BE2C (cell line): ENCODE results near the gene KIFC3.
A peak's percentile ranks its signal among the peaks of the same experiment; 100 is the strongest.

ENCODE experiments used
- DNase-seq: peaks from one replicate; pipeline ENCODE4 v3.0.0-alpha.2; 2020
- H3K27me3 ChIP-seq: fragments of 250-450 bp; sonication (Bioruptor Pico); 2 replicates; pipeline ENCODE4 v1.5.1; 2020; ENCODE audit warnings: mild to moderate bottlenecking
- H3K36me3 ChIP-seq: fragments of 250-450 bp; sonication (Bioruptor Pico); 2 replicates; pipeline ENCODE4 v1.5.1; 2020; ENCODE audit warnings: mild to moderate bottlenecking
- H3K4me1 ChIP-seq: fragments of 250-450 bp; sonication (Bioruptor Pico); 2 replicates; pipeline ENCODE4 v1.5.1; 2020
- H3K4me3 ChIP-seq: 2 replicates; pipeline ENCODE4 v1.5.1; 2011; ENCODE audit warnings: low read depth, low read length
- H3K9me3 ChIP-seq: fragments of 250-450 bp; sonication (Bioruptor Pico); 2 replicates; pipeline ENCODE4 v1.5.1; 2020
- CTCF ChIP-seq: IDR thresholded peaks from 2 replicates; pipeline ENCODE4 v1.5.1; 2012; ENCODE audit warnings: mild to moderate bottlenecking, low read depth, low read length

Gene KIFC3

GRCh38 chr16:57724531-57724930 is 77.8 kb downstream of the KIFC3 start:
- Histone ChIP-seq H3K4me1 (peaks cover 8% of the 10 kb centered on the region), H3K36me3 (no peaks in the 10 kb centered on the region)

GRCh38 chr16:57723170-57723569 is 79.1 kb downstream of the KIFC3 start:
- no peak for TF ChIP-seq CTCF
- Histone ChIP-seq H3K4me3 (no peak overlapping the region), H3K36me3 (no peaks in the 10 kb centered on the region), H3K9me3 (no peaks in the 10 kb centered on the region), H3K4me1 (peaks cover 8% of the 10 kb centered on the region), H3K27me3 (no peaks in the 10 kb centered on the region)
- no peak for DNase-seq

More at GRCh38 chr16:57724531-57724930, 77.8 kb downstream of the KIFC3 start:
- Histone ChIP-seq H3K9me3 (no peaks in the 10 kb centered on the region), H3K27me3 (no peaks in the 10 kb centered on the region), H3K4me3 (no peak overlapping the region)
- TF ChIP-seq CTCF, result no peak
- DNase-seq, result no peak

DNA sequence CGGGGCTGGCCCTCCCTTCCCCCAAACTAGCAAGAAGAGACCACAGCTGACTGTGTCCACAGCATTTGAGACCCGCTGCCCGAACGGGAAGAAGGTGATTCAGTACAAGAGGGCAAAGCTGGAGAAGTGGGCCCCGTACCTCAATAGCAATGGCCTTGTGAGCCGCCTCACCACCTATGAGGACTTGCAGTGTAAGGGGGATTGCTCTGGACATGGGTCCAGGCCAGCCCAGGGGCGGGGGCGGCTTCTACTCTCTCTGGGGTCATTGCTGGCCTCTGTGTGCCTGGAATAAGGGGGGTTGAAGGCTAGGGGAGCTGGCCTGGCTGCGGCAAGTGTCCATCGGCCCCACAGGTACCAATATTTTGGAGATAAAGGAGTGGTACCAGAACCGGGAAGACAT is 79.6 kb downstream of the KIFC3 start:
- H3K9me3 ChIP-seq, result no peaks in the 10 kb centered on the region
- H3K4me1 ChIP-seq, result peaks cover 8% of the 10 kb centered on the region
- H3K27me3 ChIP-seq, result no peaks in the 10 kb centered on the region
- no peak overlapping the region for H3K4me3 ChIP-seq
- no peaks in the 10 kb centered on the region for H3K36me3 ChIP-seq
- TF ChIP-seq CTCF, result no peak
- no peak for DNase-seq

DNA sequence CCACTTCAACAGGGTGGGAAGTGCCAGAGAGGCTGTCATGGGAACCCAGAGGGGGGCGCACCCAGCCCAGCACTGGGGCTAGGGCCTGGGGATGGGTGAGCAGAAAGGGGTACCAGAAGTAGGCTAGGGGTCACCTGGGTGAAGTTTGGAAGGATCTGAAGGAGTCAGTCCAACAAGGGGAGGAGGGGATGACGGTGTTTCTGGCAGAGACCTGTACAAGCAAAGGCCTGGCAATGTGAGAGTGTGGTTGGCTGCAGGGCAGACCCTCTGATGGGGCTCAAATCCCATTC is 80.1 kb downstream of the KIFC3 start:
- TF ChIP-seq CTCF, result no peak
- Histone ChIP-seq H3K4me1 (peaks cover 8% of the 10 kb centered on the region), H3K9me3 (no peaks in the 10 kb centered on the region), H3K36me3 (no peaks in the 10 kb centered on the region), H3K27me3 (no peaks in the 10 kb centered on the region), H3K4me3 (no peak overlapping the region)
- DNase-seq, result no peak

DNA sequence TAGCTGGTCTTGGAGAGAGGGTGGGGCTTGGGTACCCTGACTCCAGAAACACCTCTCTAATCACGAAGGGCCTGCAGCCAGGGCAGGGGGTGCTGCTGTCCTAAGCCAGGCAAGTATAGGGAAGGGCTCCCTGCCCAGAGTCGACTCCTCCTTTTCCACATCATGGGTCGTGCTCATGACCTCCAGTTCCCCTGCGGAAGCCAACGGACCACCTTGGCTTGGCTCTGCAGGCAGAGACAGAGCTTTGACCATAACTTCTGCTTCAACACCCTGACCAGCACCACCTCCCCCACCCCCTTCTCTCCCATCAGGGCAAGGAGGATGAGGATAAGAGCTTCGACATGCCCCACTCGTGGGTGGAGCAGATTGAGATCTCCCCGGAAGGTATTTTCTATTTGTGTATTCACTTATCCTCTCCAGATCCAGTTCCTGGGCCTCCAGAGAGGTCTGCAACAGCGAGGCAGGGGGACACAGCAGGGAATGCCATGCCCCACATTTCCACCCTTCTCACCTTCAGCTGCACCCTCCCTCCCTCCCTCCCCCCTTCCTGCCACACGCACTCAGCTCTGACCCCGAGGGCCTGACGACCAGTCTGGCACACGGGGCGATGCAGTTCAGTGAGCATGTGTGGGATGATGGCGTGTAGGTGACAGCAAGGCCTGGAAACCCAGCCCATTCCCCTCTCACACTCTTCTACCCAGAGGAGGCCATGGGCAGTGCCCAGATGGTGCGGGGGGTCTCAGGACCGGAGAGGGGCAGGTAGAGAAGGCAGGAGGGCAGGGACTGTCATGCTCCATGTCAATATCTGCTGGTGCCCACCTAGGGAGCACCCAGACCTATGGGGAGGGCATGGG is 80.7 kb downstream of the KIFC3 start:
- no peaks in the 10 kb centered on the region for H3K27me3 ChIP-seq
- H3K4me3 ChIP-seq, result no peak overlapping the region
- no peaks in the 10 kb centered on the region for H3K9me3 ChIP-seq
- no peak for DNase-seq
- TF ChIP-seq CTCF, result no peak
- H3K4me1 ChIP-seq, result peaks cover 8% of the 10 kb centered on the region
- H3K36me3 ChIP-seq, result no peaks in the 10 kb centered on the region

GRCh38 chr16:57720142-57720575 is 82.1 kb downstream of the KIFC3 start:
- Histone ChIP-seq H3K4me3 (no peak overlapping the region), H3K4me1 (peaks cover 8% of the 10 kb centered on the region), H3K36me3 (no peaks in the 10 kb centered on the region), H3K27me3 (no peaks in the 10 kb centered on the region), H3K9me3 (no peaks in the 10 kb centered on the region)
- peak; percentile 72 for DNase-seq
- peak; percentile 74 for TF ChIP-seq CTCF
